Stimulated activated naive CD8-positive, alpha-beta T cell treated with anti-CD3 and anti-CD28 coated beads, Interleukin-15, amount 100 ng/mL, for 72 hours (primary cell): ENCODE results near the gene SBNO2.
A peak's percentile ranks its signal among the peaks of the same experiment; 100 is the strongest.

ENCODE experiments used
- ATAC-seq: fragments of 150-1000 bp; cut with Tn5 transposase; 2 replicates; pipeline ENCODE4 v1.10.0; 2021; ENCODE audit warnings: mild to moderate bottlenecking, moderate library complexity
- DNase-seq, 2 donors: peaks; one replicate each; pipeline ENCODE4 v3.0.0; 2021 to 2022
- H3K27ac Mint-ChIP-seq, 2 donors: one replicate each; pipeline ENCODE4 v1.8.0; 2022; ENCODE audit warnings: mild to moderate bottlenecking in 2 of 2, mixed read lengths in 2 of 2, moderate library complexity in 2 of 2
- H3K27me3 Mint-ChIP-seq: one replicate; pipeline ENCODE4 v1.8.0; 2022; ENCODE audit warnings: mixed read lengths
- H3K4me1 Mint-ChIP-seq: one replicate; pipeline ENCODE4 v1.8.0; 2022; ENCODE audit warnings: mild to moderate bottlenecking, mixed read lengths
- H3K4me3 Mint-ChIP-seq, 2 donors: one replicate each; pipeline ENCODE4 v1.8.0; 2022; ENCODE audit warnings: mild to moderate bottlenecking in 2 of 2, mixed read lengths in 2 of 2, moderate library complexity in 1 of 2
- H3K9me3 Mint-ChIP-seq, 2 donors: one replicate each; pipeline ENCODE4 v1.8.0; 2022; ENCODE audit warnings: mixed read lengths in 2 of 2

Gene SBNO2

DNA sequence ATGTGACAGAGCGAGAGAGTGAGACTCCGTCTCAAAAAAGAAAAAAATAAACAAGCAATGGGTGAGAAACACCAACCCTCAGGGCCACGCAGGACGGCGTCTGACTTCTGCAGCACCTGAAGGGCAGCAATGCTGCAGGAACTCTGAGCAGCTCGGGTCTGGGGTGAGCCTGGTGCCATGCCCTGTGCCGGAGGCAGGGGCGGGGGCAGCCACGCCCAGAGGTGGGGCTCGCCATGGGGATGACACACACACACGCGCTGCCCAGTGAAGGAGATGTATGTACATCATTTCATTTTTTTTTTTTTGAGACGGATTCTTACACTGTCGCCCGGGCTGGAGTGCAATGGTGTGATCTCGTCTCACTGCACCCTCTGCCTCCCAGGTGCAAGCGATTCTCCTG is 46.0 kb downstream of the SBNO2 start:
- DNase-seq, result no peak
- no peak overlapping the region for H3K27ac Mint-ChIP-seq
- no peak for ATAC-seq
- H3K4me3 Mint-ChIP-seq, result no peak overlapping the region
- H3K4me1 Mint-ChIP-seq, result peaks cover 41% of the 10 kb centered on the region
- no peaks in the 10 kb centered on the region for H3K27me3 Mint-ChIP-seq
- no peaks in the 10 kb centered on the region for H3K9me3 Mint-ChIP-seq

DNA sequence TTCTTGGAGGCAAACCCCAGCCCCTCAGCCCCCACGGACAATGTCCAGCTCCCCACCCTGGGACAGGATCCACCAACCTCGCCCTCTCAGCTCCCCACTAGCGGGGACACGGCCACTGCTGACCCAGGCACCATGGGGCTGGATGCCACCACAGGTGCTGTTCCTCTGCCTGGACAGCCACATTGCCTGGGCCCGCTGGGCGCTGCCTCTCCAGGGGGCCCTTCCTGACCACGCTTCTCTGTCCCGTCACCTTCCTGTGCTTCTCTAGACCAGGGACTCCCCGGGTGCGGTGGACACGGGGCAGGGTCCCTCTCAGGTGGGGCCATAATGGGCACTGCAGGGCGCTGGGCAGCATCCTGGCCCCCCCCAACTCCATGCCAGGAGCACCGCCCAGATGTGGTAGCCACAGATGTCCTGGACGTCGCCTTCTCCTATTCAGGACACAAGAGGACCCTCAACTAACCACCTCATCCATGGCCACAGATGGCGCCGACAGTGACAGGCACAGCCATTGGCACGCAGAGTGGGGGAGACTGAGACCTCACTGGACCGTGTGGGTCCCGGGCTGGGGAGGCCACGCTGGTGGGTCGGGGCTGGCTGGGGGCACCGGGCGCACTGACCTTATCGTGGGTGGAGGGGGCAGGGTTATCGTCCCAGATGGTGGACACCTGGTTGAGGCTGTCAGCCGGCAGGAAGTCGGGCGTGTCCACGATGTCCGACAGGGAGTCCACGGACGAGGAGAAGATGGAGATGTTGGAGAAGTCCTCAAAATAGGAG is 46.9 kb downstream of the SBNO2 start:
- Mint-ChIP-seq H3K27ac (peak overlapping the region; percentile 25 to 54), H3K27me3 (no peaks in the 10 kb centered on the region), H3K4me1 (peaks cover 41% of the 10 kb centered on the region), H3K4me3 (no peak overlapping the region), H3K9me3 (no peaks in the 10 kb centered on the region)
- ATAC-seq (no peak), DNase-seq (no peak)

DNA sequence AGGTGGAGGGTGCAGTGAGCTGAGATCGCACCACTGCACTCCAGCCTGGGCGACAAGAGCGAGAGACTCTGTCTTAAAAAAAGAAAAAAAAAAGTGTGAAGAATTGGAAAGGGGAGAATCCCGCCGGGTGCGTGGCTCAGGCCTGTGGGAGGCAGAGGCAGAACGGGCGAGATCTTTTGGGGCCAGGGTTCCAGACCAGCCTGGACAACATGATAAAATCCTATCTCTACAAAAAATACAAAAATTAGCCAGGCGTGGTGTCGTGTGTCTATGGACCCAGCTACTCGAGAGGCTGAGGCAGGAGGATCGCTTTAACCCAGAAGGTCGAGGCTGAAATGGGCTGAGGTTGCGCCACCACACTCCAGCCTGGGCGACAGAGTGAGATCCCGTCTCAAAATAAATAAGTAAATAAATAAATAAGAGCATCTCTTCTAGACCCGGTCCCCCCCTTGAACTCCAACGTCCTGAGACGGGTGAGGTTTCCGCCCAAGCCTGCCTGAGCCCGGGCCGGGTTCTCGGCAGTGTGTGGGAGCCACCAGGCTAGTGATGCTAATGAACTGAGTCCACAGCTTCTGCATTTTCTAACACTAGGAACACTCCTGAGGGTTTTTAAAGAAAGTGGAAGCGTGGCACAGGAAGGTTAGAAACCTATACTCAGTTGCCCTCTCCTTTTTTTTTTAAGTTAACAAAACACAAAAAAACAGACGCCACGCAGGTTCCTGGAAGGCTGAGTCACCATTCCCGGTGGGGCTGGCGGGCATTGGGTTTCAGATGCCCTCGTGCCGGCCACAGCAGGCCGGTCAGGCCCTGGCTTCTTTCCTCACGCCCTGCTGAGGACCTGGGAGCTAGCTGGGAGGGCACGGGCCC is 48.2 kb downstream of the SBNO2 start:
- Mint-ChIP-seq H3K27me3 (no peaks in the 10 kb centered on the region), H3K4me1 (peaks cover 33% of the 10 kb centered on the region), H3K27ac (no peak overlapping the region), H3K9me3 (no peaks in the 10 kb centered on the region), H3K4me3 (no peak overlapping the region)
- DNase-seq, result no peak
- no peak for ATAC-seq

- Mint-ChIP-seq H3K4me3 (no peak overlapping the region), H3K27ac (no peak overlapping the region), H3K27me3 (no peaks in the 10 kb centered on the region), H3K9me3 (no peaks in the 10 kb centered on the region), H3K4me1 (peaks cover 16% of the 10 kb centered on the region)
- ATAC-seq (no peak), DNase-seq (no peak)
Observed at GRCh38 chr19:1123885-1124677, 50.0 kb downstream of the SBNO2 start.

- Mint-ChIP-seq H3K27me3 (no peaks in the 10 kb centered on the region), H3K9me3 (no peaks in the 10 kb centered on the region), H3K4me1 (peaks cover 15% of the 10 kb centered on the region), H3K27ac (no peak overlapping the region), H3K4me3 (no peak overlapping the region)
- DNase-seq, result no peak
- ATAC-seq, result no peak
Observed at GRCh38 chr19:1123381-1123780, 50.7 kb downstream of the SBNO2 start.

DNA sequence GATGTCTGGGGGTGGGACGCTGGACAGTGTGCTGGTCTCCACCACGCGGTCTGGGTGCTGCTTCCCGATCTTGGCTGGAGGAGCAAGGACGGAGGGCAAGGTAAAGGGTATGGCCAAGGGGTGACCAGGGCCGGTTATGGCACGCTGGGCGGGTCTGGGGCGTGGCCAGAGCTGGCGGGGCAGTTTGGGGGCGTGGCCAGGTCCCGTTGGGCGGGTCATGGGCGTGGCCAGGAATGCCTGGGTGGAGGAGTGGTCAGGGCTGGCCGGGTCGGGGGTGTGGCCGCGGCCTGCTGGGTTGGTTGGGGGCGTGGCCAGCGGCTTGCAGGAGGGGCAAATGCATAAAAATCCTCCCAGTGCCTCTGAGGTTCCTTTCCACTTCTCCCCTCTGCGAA is 51.1 kb downstream of the SBNO2 start:
- H3K4me3 Mint-ChIP-seq, result no peak overlapping the region
- no peaks in the 10 kb centered on the region for H3K9me3 Mint-ChIP-seq
- ATAC-seq, result peak; percentile 32
- peak in 1 of 2 donors; percentile 50 for DNase-seq
- H3K27ac Mint-ChIP-seq, result peak overlapping the region in 1 of 2 donors; percentile 78
- no peaks in the 10 kb centered on the region for H3K27me3 Mint-ChIP-seq
- H3K4me1 Mint-ChIP-seq, result peaks cover 15% of the 10 kb centered on the region

GRCh38 chr19:1122021-1122971 is 51.8 kb downstream of the SBNO2 start:
- Mint-ChIP-seq H3K4me3 (no peak overlapping the region), H3K27me3 (no peaks in the 10 kb centered on the region), H3K4me1 (peaks cover 14% of the 10 kb centered on the region), H3K9me3 (no peaks in the 10 kb centered on the region), H3K27ac (peak overlapping the region in 1 of 2 donors; percentile 78)
- ATAC-seq (peak; percentile 18), DNase-seq (no peak)

GRCh38 chr19:1121395-1121794 is 52.7 kb downstream of the SBNO2 start:
- ATAC-seq (no peak), DNase-seq (no peak)
- H3K9me3 Mint-ChIP-seq, result no peaks in the 10 kb centered on the region
- no peak overlapping the region for H3K4me3 Mint-ChIP-seq
- no peak overlapping the region for H3K27ac Mint-ChIP-seq
- H3K27me3 Mint-ChIP-seq, result no peaks in the 10 kb centered on the region
- peaks cover 5% of the 10 kb centered on the region for H3K4me1 Mint-ChIP-seq

- DNase-seq (no peak), ATAC-seq (no peak)
- Mint-ChIP-seq H3K4me3 (no peak overlapping the region), H3K9me3 (no peaks in the 10 kb centered on the region), H3K27ac (no peak overlapping the region), H3K4me1 (peaks cover 5% of the 10 kb centered on the region), H3K27me3 (no peaks in the 10 kb centered on the region)
Observed at GRCh38 chr19:1119475-1120217, 54.4 kb downstream of the SBNO2 start.

DNA sequence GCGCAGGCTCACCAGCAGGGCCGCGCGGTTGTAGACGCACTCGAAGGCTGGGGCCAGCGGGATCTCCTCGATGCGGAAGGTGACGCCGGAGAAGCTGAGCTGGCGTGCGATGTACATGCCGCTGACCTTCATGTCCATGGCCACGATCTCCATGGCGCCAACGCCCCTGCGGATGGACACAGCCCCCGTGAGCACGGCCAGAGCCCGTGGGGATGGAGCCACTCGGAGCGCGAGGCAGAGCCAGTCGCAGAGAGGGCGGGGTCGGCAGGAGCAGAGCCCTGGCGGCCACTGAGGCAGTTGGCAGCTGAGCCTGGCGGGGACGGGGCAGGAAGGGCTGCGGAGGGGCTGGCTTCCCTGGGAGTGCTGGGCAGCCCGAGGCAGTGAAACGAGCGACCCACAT is 55.1 kb downstream of the SBNO2 start:
- H3K27me3 Mint-ChIP-seq, result no peaks in the 10 kb centered on the region
- DNase-seq (no peak), ATAC-seq (no peak)
- peak overlapping the region in 1 of 2 donors; percentile 38 for H3K27ac Mint-ChIP-seq
- peaks cover 6% of the 10 kb centered on the region for H3K4me1 Mint-ChIP-seq
- no peak overlapping the region for H3K4me3 Mint-ChIP-seq
- no peaks in the 10 kb centered on the region for H3K9me3 Mint-ChIP-seq

DNA sequence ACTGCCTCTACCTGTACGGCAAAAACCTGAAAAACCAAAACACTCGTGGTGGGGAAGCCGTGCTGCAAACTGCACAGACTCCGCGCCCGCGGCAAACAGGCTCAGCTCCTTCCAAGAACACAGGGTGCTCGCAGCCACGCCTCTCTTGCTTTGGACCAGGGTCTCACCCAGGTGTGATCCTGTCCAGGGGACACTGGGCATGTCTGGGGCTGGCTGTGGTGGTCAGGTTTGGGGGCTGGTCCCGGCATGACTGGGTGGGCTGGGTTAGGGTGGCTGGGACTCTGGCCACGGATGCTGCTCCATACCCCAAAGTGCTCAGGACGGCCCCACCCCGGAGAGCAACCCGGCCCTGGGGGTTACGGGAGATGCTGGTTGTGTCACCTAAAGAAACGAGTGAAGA is 56.4 kb downstream of the SBNO2 start:
- peaks cover 13% of the 10 kb centered on the region for H3K4me1 Mint-ChIP-seq
- DNase-seq (no peak), ATAC-seq (no peak)

DNA sequence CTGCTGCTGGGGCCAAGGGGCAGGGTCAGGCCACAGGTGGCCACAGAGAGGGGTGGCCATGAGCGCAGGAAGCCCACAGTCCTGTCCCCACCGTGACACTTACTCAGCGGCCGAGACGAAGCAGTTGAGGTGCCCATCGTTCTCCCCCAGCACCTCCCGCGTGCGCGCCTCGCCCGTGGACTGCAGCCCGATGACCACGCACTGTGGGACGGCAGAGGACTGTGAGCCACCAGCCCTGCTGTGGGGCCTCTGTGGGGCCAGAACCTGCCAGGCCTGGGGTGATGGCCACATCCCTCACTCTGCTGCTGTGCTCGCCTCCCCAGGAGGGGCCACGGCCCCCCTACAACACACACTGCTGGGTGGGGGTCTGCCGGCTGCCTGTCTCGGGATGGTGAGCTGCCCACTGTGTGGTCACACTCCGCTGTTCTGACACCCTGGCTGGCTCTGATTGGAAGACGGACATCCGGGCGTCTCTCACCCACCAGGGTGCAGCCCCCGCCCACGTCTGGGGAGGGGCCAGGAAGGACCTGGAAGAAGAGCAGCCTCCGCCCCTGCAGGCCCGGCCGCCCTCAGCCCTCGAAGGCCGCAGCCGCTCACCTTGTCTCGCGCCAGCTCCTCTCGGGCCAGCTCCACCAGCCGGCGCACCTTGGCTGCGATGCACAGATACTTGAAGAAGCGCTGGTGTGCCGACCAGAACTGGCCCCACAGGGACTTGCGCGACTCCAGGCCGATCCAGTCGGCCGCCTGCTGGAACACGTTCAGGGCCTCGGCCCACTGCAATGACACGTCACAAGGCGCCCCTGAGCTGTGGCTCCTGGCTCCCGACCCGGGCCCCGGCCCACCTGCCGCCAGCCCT is 57.1 kb downstream of the SBNO2 start:
- H3K4me1 Mint-ChIP-seq, result peaks cover 12% of the 10 kb centered on the region
- H3K9me3 Mint-ChIP-seq, result no peaks in the 10 kb centered on the region
- no peak for ATAC-seq
- no peak overlapping the region for H3K4me3 Mint-ChIP-seq
- DNase-seq, result no peak
- no peaks in the 10 kb centered on the region for H3K27me3 Mint-ChIP-seq
- H3K27ac Mint-ChIP-seq, result no peak overlapping the region

More for the DNA sequence above, 56.4 kb downstream of the SBNO2 start:
- Mint-ChIP-seq H3K9me3 (no peaks in the 10 kb centered on the region), H3K27me3 (no peaks in the 10 kb centered on the region), H3K4me3 (no peak overlapping the region), H3K27ac (no peak overlapping the region)

DNA sequence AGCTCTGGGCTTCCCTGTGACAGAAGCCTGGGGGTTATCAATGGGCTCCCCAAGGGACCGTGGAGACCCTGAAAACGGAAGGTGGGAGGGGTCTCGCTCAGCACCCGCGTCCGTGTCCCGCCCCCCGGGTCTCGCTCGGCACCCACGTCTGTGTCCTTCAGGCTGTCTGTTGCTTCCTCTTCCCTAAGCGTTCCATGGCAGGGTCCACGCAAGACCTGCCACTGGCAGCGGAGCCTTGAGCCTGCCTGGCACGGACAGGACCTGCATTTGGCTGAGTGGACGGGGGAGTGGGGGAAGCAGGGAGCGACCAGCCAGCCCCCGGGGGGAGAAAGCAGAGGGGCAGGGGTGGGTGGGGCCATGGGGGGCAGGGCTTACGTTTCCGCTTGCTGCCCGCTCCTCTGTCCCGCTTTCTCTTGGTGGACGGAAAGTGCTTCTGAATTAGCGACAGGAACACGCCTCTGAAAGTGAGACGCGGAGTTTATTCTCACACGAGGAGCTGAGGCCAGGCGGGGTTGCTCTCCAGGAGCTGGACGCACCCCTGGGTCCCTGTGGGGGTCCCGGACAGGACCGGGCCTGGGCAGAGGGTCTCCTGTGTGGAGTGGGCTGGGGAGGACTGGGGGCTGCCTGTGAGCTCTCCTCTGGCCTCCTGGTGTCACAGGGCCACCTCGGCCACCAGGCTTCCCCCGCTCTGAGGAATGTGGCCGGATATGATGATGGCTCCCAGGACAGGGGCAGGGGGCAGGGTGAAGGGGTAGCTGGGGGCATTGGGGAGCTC is 58.2 kb downstream of the SBNO2 start:
- H3K4me3 Mint-ChIP-seq, result no peak overlapping the region
- H3K27me3 Mint-ChIP-seq, result no peaks in the 10 kb centered on the region
- H3K9me3 Mint-ChIP-seq, result no peaks in the 10 kb centered on the region
- peak overlapping the region in 1 of 2 donors; percentile 34 for H3K27ac Mint-ChIP-seq
- peaks cover 12% of the 10 kb centered on the region for H3K4me1 Mint-ChIP-seq
- ATAC-seq, result no peak
- DNase-seq, result no peak
